ENCODE data around the gene SPDYE2B.
"Not testable (repeated sequence)": the region's sequence is repeated elsewhere in the genome, so short reads cannot be mapped to it uniquely, and the experiment has no call there.

Gene SPDYE2B

DNA sequence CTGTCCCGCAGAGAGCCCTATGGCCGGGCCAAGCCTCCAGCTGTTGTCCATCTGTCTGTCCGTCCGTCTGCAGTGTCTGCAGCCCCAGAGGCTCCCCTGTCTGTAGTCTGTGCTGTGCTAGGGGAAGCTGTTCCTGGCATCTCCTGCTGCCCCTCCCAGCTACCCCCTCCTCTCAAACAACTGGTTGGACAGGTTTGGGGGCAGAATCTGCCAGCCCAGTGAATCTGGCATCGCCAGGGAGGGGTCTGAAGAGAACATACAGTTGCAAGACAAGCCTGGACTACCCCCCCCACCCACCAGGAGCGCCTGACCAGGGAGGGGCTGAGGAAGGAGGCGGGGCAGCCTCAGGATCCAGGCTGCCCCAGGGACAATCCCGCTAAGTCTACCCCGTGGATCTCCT, 7.4 kb upstream of the SPDYE2B start, which contains the start of gene UPK3BL1:
UPK3BL1 (minus strand) TSS at position 101 of the 400 bp plus-strand sequence; CDS start at position 51, 50 bp downstream.
- not testable (repeated sequence) for H3K4me3 ChIP-seq (ENCODE audit: low read depth, low read length)

DNA sequence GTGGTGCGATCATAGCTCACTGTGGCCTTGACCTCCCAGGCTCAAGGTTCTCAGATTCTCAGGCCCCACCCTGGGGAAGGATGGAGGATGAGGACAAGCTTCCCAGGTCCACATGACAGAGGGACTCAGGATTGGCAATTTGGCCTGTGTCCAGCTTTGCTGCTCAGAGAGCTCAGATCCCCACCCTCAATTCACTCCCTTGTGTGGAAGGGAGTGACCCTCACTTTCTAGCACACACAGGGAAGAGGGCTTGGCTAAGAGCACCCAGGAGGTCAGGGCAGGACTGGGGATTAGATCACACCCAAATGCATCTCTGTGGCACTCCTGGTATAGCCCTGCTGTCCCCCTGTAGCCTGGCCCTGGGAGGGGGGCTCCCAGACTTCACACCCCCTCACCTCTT, 6.7 kb upstream of the SPDYE2B start:
- not testable (repeated sequence) for H3K4me3 ChIP-seq (ENCODE audit: low read depth, low read length)

DNA sequence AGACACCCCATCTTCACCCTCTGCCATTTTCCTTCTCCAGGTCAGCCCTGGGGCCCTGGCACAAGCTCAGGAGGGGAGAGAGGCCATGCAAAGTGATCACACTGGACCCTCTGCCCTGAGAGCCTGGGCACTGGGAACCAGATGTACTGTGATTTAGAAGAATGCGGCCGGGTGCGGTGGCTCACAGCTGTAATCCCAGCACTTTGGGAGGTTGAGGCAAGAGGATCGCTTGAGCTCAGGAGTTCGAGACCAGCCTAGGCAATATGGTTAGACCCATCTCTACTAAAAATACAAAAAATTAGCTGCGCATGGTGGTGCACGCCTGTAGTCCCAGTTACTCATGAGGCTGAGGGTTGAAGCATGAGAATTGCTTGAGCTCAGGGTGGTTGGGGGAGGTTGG, 2.3 kb upstream of the SPDYE2B start:
- not testable (repeated sequence) for H3K4me3 ChIP-seq (ENCODE audit: low read depth, low read length)

DNA sequence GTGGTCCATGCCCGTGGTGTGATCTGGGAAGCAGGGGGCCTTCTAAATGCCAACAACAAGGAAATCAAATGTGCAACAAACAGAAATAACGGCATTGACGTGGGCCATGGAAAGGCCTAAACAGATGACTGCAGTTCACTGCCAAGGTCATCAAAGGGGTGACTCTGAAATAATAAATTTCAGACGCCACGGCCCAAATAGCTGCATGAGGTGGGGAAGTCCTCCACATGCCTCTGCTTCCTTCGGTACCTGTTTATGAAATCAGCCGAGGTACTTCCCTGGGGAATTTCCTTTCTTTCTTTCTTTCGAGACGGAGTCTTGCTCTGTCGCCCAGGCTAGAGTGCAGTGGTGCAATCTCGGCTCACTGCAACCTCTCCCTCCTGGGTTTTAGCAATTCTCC, 14.6 kb downstream of the SPDYE2B start:
- H3K4me3 ChIP-seq (ENCODE audit: low read depth, low read length) = not testable (repeated sequence)

DNA sequence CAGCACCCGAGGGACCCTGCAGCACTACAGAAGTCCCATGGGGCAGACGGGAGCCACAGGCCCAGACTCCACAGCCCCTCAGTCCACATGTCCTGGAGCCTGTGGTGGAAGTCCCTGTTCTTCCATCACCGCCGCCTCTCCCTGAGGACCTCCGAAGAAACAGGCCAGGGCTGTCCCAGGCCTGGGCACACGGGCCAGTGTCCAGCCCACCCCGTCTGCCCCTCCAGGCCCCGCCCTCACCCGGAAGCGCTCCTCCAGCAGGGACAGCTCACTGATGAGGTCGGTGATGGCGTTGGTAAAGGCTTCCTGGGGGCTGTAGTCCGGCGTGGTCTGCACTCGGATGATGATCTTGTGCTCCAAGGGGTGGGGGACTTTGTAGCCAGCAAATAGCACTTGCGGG, 16.7 kb downstream of the SPDYE2B start:
- H3K4me3 ChIP-seq (ENCODE audit: low read depth, low read length) = not testable (repeated sequence)

DNA sequence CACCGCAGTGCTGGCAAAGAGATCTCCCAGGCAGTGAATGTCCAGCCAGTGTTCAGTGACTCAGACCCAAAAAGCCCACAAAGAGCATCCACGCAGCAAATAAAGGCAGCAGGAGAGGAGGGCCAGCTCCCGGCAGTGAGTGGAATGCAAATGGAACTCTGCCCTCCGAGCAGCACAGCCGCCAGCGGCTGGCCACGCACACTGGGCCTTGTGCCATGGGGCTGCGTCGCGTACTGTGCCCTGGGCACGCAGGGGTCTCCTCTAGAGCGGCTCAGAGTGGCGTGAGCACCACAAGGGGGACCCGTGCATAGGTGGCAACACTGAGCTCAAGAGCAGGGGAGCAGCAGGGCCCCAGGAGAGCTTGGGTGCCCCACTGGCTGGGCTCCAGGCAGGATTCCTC, 17.4 kb downstream of the SPDYE2B start:
- H3K4me3 ChIP-seq (ENCODE audit: low read depth, low read length) = not testable (repeated sequence)

DNA sequence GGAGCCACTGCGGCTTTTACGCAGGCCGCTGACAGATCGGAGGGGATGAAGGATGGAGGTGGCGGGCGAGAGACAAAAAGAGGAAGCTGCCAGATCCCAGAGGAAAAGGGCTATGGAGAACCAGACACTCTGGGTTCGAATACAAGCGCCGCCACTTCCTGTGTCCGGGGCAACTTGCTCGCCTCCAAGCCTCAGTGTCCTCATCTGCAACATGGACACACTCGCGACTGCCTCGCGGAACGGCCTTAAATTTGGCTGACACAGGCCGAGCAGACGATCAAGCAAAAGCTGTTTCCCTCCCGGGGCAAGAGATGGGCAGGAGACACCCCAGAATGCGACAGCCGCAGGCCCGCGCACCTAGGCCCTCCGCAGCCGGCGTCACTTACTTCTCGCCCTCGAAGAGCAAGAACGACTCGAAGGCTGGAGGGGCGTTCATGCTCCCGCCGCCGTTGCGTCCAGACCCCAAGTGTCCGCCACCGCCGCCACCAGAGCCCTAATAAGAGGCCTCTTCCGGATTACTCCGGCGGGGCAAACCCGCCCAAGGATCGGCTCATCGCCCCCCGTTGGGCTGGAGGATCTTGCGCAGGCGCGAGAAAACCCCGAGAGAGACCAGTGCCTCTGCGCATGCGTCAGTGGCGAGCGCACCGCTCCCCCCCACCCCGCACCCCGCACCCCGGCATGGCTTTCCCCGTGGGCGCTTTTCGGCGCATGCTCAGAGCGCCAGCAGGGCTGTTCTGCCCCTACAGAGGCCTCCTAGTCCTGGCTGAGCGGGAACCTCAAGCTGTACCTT, 21.2 kb downstream of the SPDYE2B start, which contains the start of gene POLR2J2:
POLR2J2 (minus strand) TSS at position 498 of the 790 bp plus-strand sequence; CDS start at position 436, 62 bp downstream.
- peak within 1 kb of the TSS; percentile 8 for H3K4me3 ChIP-seq (ENCODE audit: low read depth, low read length)

DNA sequence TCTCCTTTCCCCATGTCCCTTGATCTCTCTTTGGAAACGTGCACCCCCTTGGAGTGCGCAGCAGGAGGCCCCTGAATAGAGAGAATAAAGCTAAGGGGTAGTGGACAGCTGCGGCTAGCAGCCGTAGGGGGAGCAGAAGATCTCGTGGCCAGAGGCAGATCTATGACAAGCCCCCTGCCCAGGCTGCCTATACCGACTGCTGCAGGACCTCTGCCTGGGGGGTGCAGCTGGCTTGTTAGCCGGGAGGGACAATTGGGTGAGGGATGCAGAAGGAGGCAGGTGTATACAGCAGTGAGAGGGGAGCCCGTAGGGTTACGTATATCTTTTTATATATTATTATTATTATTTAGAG, 21.8 kb downstream of the SPDYE2B start:
- H3K4me3 ChIP-seq (ENCODE audit: low read depth, low read length) = not testable (repeated sequence)

DNA sequence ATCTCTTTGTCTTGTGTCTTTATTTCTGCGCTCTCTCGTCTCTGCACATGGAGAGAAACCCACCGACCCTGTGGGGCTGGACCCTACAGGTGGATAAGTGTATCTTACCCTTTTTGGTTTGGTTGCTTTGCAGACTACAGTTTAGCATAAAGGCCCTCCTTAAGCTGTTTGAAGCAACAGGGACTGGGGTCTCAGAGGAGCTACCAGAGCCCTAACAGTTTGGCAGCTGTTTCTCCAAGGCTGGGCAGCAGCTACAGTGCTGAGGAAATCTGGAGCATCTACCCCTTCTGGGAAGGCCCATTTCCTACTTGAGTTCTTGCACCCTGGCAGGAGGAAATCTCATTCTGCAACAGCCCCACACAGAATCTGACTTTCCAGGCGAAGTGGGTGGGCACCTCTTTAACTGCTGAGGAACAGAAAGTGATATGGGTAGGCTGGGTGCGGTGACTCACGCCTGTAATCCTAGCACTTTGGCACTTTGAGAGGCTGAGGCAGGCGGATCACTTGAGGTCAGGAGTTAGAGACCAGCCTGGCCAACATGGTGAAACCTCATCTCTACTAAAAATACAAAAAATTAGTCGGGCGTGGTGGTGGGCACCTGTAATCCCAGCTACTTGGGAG, 23.4 kb downstream of the SPDYE2B start:
- not testable (repeated sequence) for H3K4me3 ChIP-seq (ENCODE audit: low read depth, low read length)

DNA sequence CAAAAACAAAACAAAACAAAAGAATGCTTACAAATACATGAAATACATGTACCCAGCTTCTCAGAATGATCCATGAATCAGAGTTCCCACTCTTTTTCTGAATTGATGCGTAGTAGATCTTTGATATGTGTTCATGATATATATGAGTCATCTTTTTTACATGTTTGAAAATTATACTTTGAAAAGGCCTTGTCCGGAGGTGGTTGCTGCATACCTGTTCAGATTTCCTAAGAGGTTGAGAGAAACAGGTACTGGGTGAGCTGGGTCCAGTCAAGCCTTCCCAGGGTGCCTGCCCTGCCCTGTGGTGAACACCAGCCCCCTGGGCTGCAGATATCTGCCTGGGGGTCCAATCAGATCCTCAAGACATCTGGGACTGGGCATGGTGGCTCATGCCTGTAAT, 25.4 kb downstream of the SPDYE2B start:
- not testable (repeated sequence) for H3K4me3 ChIP-seq (ENCODE audit: low read depth, low read length)

DNA sequence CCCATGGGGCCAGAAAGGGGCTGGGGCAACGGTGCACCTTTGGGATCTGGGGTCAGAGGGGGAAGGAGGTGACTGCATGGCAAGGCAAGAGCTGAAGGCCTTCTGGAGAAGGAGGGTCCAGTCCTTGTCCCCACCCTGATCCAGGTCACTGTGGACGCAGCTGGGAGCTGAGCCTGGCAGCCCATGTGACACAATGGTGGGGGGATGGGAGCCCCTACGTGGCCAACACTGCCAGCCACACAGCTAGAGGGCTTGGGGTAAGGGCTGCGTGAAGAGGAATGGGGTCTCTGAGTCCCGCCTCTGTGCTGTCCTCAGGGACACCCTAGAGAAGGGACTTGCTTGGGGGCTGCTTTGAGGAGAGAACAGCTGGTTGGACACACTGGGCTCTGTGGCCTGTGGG, 30.7 kb downstream of the SPDYE2B start:
- not testable (repeated sequence) for H3K4me3 ChIP-seq (ENCODE audit: low read depth, low read length)

DNA sequence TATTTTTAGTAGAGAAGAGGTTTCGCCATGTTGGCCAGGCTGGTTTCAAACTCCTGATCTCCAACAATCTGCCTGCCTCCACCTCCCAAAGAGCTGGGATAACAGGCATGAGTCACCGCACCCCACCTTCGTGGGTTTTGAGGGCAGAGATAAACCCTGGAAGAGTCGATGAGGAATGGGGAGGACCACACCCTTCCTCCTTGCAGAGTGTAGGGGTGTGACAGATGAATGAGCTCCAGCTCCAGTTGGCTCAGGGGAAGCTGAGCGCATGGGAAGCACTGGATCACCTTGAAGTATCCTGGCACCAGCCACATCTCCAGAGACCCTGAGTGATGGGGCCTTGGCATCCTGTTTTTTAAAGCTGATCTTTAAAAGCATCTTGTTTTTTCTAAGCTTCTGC, 32.4 kb downstream of the SPDYE2B start:
- not testable (repeated sequence) for H3K4me3 ChIP-seq (ENCODE audit: low read depth, low read length)

DNA sequence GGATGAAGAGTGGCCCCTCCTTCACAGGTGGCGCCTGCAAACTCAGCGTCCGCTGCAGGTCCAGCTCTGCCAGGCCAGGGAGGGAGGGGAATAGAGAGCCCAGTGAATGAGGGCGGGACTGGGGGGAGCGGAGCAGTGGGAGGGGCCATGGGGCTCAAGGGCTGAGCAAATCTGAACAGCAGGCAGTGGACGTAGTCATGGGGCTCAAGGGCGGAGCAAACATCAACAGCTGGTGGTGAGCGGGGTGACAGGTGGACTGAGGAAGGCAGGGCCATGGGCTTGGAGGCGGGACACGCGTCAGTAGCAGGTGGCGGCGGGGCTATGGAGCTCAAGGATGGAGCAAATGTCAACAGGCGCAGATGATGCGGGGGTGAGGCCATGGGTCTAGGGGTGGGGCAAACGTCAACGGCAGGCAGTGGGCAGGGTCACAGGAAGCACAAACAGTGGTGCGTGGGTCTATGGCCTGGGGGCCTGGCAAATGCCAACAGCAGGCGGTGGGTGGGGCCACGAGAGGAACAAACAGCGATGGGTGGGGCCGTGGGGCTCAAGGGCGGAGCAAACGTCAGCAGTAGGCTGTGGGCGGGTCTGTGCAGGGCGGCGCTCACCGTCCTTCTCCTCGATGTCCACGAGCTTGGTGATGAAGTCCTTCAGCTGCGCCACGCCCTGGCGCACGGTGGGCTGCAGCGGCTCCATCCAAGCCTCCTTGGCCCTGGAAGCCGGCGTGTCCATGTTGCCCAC, 38.3 kb downstream of the SPDYE2B start:
- H3K4me3 ChIP-seq (ENCODE audit: low read depth, low read length) = not testable (repeated sequence)

DNA sequence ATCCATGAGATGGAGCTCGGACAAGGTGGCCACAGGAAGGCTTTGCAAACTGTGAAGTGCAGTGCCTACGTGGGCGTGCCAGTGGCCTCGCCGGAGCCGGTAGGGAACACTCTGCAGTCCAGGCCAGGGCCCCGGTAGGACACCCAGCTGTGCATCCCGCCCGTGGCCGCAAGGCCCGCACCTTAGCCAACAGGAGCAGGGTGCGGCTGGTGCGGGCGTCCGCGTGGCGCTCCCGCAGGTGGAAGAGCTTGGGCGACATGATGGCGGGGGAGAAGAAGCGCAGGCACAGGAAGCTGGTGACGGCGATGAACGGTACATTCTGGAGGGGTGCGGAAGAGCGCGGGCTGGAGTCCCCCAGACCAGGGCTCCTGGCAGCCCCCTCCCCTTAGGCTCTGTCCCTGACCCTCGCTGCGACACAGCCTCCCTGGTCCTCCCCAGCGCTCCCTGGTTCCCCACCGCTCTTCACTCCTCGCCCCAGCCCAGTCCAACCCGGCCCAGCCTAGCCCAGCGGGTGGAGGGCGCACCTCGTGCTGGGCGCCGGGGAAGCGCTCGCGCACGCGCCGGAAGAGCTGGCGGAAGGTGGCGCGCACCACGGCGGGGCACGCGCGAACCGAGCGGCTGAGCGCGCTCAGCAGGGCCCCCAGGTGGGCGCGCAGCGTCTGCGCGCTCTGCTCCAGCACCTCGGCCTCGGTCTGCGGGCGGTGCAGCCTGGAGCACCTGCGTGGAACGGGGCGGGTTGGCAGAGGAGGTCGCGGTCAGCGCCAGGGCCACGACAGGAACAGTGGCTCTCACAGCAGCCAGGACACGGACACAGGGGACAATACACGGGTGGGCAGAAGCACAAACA, 39.5 kb downstream of the SPDYE2B start:
- H3K4me3 ChIP-seq (ENCODE audit: low read depth, low read length) = not testable (repeated sequence)

DNA sequence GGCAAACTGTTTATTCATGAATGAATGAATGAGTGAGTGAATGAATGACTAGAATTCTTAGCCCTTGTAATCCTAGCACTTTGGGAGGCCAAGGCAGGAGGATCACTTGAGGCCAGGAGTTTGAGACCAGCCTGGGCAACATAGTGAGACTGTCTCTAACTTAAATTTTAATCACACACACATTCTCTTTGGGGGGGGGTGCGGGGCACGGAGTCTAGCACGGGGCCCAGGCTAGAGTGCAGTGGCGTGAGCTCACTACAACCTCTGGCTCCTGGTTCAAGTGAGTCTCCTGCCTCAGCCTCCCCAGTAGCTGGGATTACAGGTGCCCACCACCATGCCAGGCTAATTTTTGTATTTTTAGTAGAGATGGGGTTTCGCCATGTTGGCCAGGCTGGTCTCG, 40.5 kb downstream of the SPDYE2B start:
- H3K4me3 ChIP-seq (ENCODE audit: low read depth, low read length) = not testable (repeated sequence)

DNA sequence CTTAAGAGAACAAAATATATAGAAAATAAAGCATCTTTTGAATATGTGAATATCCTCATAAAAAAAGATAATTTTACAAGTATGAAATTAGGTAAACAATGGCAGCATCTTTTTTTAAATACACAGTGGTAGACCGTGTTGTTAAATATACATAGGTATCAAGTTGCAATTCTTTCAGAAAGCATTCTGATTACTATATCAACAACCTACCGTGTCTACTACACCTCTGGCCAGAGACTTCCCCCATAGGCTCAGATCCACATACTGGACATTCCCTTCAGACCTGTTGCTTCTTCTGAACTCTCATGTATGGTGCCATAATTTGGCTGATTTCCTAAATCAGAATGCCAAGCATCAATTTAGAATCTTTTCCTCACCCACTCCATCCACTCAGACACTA, 43.9 kb downstream of the SPDYE2B start:
- not testable (repeated sequence) for H3K4me3 ChIP-seq (ENCODE audit: low read depth, low read length)

DNA sequence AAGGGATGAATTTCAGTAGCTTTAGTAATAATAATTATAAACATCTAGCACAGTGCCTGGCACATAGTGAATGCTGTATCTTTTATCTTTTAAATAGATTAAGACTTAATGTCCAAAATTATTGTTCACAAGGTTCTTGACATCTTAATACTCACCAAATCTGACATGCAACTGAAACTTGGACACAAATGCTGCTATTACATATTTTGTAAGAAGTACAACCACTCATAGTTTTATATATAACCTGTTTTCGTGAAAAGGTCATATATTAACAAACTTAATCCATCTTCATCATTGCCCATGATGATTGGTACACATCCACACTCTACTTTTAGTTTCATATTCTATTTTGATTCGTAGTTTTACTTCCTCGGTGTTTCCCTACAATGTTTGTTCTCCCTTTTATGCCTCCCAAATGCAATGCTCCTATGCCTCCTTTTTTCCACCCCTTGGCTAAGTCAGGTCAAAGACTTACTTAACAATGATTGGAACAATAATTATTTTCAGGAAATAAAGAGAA, 45.0 kb downstream of the SPDYE2B start:
- H3K4me3 ChIP-seq (ENCODE audit: low read depth, low read length) = not testable (repeated sequence)

DNA sequence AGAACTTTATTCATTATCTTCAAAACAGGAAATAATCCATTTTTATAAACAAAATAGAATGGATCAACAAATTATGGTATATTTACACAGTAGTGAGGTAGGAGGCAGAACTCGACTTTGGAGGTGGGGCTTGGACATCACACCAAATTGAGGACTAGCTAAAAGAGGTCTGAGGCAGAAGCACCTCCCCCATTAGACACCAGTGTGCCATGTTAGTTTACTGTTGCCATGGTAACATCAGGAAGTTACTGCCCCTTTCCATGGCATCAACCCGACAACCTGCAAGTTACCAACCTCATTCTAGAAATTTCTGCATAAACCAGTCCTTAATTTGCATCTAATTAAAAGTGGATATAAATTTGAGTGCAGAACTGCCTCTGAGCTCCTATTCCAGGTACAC, 45.9 kb downstream of the SPDYE2B start:
- not testable (repeated sequence) for H3K4me3 ChIP-seq (ENCODE audit: low read depth, low read length)

DNA sequence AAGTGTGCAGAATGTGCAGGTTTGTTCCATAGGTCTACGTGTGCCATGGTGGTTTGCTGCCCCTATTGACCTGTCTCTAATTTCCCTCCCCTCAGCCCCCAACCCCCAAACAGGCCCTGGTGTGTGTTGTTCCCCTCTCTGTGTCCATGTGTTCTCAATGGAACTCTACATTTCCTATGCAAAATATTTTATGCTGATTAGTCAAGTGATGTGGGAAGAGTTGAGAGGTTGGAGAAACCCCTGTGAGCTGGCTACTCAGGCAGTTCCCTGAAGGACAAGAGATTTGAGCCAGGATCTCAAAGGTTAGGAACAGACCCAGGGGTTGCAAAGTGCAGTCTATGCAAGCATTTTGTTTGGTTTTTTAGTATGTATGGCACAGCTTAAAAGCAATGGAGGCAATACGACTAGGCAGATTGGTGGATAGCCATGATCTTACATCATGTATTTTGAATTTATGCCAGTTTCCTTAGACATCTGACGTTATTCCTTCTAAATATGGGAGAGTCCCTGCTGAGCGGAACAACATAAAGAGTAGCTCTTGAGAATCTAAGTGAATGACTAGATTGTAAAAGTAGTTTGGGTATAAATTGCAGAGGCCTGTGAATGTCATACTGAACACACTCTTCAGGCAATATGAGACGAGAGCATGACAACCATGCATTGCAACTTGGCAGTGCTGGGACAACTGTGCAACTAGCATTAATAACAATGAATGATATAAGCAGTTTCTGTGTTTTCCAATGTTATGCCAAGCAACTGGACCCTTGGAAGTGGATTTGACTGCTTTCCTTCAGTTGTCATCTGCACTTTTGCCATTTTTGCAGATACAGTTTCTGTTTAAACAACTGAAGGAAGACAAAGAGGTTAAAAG, 47.8 kb downstream of the SPDYE2B start:
- H3K4me3 ChIP-seq (ENCODE audit: low read depth, low read length) = not testable (repeated sequence)

Measured in iPS-11a (cell line).